NCI-H526 treated with DMSO at 0.1 percent for 48 hours (cell line): ENCODE measurements around the gene REC114.
"Not testable (repeated sequence)": the region's sequence is repeated elsewhere in the genome, so short reads cannot be mapped to it uniquely, and the experiment has no call there.

Source experiments
- DNase-seq: peaks from one replicate; lab custom pipeline; 2025; lab: John Stamatoyannopoulos, UW

The REC114 gene

DNA sequence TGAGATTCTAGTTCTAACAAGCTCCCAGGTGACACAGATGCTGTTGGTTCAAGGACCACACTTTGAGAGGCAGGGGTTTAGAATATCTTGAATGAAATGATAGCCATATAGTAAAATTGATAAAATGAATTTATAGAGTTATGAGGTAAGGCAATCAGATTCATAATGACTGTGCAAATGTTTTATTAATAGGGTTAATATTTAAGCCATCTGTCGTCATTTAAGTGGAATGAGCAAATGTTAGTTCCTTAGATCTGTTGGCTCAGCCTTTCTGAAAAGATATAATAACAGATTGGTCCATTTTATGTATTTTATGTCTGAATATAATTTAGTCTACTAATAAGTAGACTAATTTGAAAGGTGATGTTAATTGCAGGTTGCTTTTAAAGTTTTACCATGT lies 12.9 kb downstream of the REC114 start:
- no peak for DNase-seq

DNA sequence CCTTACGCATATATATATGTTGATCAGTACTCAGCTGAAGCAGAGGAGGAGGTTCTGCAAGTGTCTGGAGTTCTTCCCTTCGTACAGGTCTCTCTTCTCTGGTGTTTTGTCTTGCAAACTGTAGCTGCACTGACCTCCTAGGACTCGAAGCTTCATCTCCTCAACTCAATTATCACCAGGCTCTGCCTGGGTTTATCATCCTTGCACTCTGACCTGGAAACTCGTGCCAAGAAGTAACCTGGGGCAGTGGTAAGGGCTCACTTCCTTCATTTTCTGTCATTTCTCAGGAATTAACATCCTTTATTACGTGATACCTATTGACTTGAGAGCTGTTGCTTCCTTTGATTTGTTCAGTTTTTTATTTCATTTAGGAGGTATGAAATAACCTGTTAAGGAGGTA lies 14.4 kb downstream of the REC114 start:
- no peak for DNase-seq

GRCh38 chr15:73460662-73461061 lies 17.7 kb downstream of the REC114 start:
- DNase-seq = no peak

DNA sequence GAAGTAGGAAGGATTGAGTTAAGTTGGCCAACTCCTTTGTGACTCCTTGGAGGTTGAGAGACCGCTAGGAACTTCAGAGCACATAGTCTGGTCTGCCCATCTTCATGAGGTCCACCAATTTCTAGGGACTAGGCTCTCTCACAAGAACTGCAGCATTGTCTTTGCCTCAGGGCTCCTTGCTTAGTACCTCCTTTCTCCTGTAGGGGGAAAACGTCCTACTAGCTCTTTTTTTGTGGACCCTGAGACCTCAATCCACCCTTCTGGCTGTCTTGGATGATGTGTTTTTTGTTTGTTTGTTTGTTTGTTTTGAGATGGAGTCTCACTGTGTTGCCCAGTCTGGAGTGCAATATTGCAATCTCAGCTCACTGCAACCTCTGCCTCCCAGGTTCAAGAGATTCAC lies 21.6 kb downstream of the REC114 start:
- no peak for DNase-seq

GRCh38 chr15:73467758-73468157 lies 24.8 kb downstream of the REC114 start:
- DNase-seq = no peak

- no peak for DNase-seq
Observed at GRCh38 chr15:73474785-73475184, 31.8 kb downstream of the REC114 start.

DNA sequence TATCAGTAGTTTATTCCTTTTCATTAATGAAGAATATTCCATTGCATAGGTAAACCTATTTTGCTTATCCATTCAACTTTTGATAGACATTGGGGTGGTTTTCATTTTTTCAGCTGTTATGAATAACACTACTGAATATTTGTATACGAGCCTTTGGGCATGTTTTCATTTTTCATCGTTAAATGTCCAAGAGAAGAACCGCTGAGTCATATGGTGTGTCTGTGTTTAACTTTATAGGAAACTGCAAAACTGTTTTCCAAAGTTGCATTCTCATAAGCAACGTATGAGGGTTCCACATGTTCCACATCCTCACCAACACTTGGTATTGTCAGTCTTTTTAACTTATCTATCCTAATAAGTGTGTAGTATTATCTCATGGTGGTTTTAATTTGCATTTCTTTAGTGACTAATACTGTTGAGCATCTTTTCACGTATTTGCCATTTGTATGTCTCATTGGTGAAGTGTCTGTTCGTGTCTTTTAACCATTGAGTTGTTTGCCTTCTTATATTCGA lies 33.8 kb downstream of the REC114 start:
- DNase-seq = no peak

- DNase-seq = no peak
Observed at GRCh38 chr15:73480050-73480449, 37.1 kb downstream of the REC114 start.

GRCh38 chr15:73482166-73482565 lies 39.2 kb downstream of the REC114 start:
- no peak for DNase-seq

DNA sequence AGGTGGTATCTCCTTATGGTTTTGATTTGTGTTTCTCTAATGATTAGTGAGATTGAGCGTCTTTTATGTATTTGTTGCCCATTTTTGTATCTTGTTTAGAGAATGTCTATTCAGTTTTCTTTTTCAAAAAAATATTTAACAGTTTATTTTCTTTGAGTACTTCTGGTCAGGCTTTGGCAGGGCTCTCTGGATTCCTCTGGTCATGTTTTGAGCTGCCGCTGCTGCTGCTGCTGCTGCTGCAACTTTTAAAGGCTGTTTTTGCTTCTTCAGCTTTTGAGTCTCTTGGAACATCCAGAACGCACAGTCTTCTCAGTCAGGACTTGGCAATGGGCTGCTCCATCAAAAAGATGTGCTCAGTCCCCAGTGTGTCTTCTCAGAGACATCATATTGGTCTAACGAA lies 40.1 kb downstream of the REC114 start:
- DNase-seq = no peak

DNA sequence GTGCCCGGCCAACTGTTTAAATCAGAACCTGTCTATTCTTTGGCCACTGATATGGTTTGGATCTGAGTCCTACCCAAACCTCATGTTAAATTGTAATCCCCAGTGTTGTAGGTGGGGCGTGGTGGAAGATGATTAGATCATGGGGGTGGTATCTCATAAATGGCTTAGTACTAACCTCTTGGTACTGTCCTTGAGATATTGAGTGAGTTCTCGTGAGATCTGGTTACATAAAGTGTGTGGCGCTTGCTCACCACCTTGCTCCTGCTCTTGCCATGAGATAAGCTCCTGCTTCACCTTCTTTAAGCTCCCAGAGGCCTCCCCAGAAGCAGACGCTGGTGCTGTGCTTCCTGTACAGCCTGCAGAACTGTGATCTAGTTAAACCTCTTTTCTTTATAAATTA lies 42.4 kb downstream of the REC114 start:
- no peak for DNase-seq

GRCh38 chr15:73485885-73486284 lies 42.9 kb downstream of the REC114 start:
- DNase-seq = not testable (repeated sequence)

- DNase-seq = no peak
Observed at GRCh38 chr15:73488698-73489097, 45.7 kb downstream of the REC114 start.

- no peak for DNase-seq
Observed at GRCh38 chr15:73493922-73494321, 51.0 kb downstream of the REC114 start.

- no peak for DNase-seq
Observed at GRCh38 chr15:73495181-73495580, 52.2 kb downstream of the REC114 start.

GRCh38 chr15:73500696-73501095 lies 57.7 kb downstream of the REC114 start:
- DNase-seq = no peak

DNA sequence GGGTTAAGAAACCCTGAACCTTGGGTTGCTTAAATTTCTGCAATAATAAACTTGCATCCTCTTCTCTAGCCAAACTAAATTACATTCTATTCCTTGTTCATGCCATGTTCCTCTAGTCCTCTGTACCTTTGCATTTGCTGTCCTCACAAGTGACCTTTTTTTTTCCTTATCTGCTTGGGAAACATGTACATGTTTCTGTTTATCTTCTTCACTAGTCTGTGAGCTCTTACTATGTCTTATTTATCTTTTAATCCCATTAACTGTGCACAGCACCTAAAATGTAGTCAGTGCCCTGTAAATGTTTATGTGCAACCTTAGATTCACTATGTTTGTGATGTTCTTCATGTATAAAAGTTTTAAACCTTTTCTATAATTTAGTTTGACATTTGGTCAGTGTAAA lies 61.9 kb downstream of the REC114 start:
- DNase-seq = no peak

DNA sequence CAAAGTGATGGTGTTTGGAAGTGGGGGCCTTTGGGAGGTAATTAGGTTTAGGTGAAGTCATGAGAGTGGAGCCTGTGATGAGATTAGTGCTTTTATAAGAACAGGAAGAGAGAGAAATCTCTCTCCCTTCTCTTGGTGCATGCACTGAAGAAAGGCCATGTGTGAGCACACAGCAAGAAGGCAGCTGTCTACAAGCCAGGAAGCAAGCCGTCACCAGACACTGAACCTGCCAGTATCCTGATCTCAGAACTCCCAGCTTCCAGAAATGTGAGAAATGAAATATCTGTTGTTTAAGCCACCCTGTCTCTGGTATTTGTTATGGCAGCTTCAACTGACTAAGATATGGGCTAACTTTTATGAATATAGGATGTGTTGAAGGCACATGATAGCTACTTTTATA lies 72.6 kb downstream of the REC114 start:
- DNase-seq = no peak

GRCh38 chr15:73517566-73517965 lies 74.6 kb downstream of the REC114 start:
- no peak for DNase-seq

- DNase-seq = peak; percentile 52
Observed at GRCh38 chr15:73518180-73518862, 75.4 kb downstream of the REC114 start.

- no peak for DNase-seq
Observed at GRCh38 chr15:73518876-73519733, 76.1 kb downstream of the REC114 start.

DNA sequence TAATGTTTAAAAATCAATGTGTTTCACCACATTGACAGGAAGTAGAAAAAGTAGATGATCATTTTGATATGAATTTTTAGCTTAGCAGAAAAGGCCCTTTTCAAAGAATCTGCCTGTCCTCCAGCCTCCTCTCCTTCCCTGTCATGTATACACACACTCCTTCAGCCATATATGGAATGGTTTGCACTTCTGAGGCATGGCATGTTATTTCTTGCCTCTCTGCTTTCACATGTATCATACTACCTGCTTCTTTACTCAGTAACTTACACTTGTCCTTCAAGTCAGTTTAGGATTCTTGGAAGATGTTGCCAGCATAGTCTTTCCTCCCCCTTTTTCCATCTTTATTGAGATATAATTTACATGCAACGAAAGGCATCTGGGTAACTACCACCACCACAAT lies 79.0 kb downstream of the REC114 start:
- no peak for DNase-seq

- no peak for DNase-seq
Observed at GRCh38 chr15:73524919-73525318, 82.0 kb downstream of the REC114 start.
